Activated T-helper 2 cell treated with anti-CD3 and anti-CD28 coated beads, Interferon-gamma antibody, Interleukin-2, Interleukin-4, amounts not matched to agents 10 μg/mL and 5 μg/mL and 100 μg/mL, durations not matched to agents 14 hours and 24 hours and 36 hours (primary cell): ENCODE results near the gene KCND3. TPM values are rescaled to one million over a fixed set of nuclear protein-coding genes. Genes with fewer than 3 reads are reported as not detected.
"Not testable (repeated sequence)": the region's sequence is repeated elsewhere in the genome, so short reads cannot be mapped to it uniquely, and the experiment has no call there.

Source experiments
- DNase-seq: peaks from one replicate; pipeline ENCODE4 v3.0.0; 2021; ENCODE audit warnings: low spot score
- H3K27ac Mint-ChIP-seq: one replicate; pipeline ENCODE4 v1.8.0; 2021; ENCODE audit warnings: mixed read lengths
- H3K27me3 Mint-ChIP-seq: one replicate; pipeline ENCODE4 v1.8.0; 2021; ENCODE audit warnings: low read depth, mixed read lengths
- H3K36me3 Mint-ChIP-seq: one replicate; pipeline ENCODE4 v1.8.0; 2021; ENCODE audit warnings: low read depth, mixed read lengths
- H3K4me1 Mint-ChIP-seq: one replicate; pipeline ENCODE4 v1.8.0; 2021; ENCODE audit warnings: low read depth, mixed read lengths
- H3K4me3 Mint-ChIP-seq: one replicate; pipeline ENCODE4 v1.8.0; 2021; ENCODE audit warnings: low read depth, mild to moderate bottlenecking, moderate library complexity, mixed read lengths
- H3K9me3 Mint-ChIP-seq: one replicate; pipeline ENCODE4 v1.8.0; 2021; ENCODE audit warnings: mixed read lengths
- intact Hi-C: fragments of 100-400 bp; cut with micrococcal nuclease; formaldehyde crosslinking; loops from one replicate; pipeline ENCODE4 v1.15.1; 2023
- total RNA-seq: library from RNA; stranded (reverse); gene quantifications from 2 replicates; pipeline ENCODE4 v1.2.3, GENCODE V29; 2022

KCND3 gene
- total RNA-seq, 1 donor from 2014 or later = not detected

GRCh38 chr1:111751906-111752575 lies 237.4 kb downstream of the KCND3 start:
- DNase-seq = no peak
- Mint-ChIP-seq H3K27me3 (no peaks in the 10 kb centered on the region), H3K4me3 (no peak overlapping the region), H3K27ac (no peak overlapping the region), H3K9me3 (no peaks in the 10 kb centered on the region), H3K4me1 (peaks cover 35% of the 10 kb centered on the region), H3K36me3 (peaks cover 5% of the 10 kb centered on the region)
- intact Hi-C loops = no loop called here

- Mint-ChIP-seq H3K9me3 (no peaks in the 10 kb centered on the region), H3K27ac (no peak overlapping the region), H3K4me3 (no peak overlapping the region), H3K36me3 (no peaks in the 10 kb centered on the region), H3K27me3 (no peaks in the 10 kb centered on the region), H3K4me1 (peaks cover 32% of the 10 kb centered on the region)
- intact Hi-C loops = no loop called here
- no peak for DNase-seq
These were observed 238.6 kb downstream of the KCND3 start for GRCh38 chr1:111750856-111751255.

GRCh38 chr1:111749628-111750027 lies 239.8 kb downstream of the KCND3 start:
- Mint-ChIP-seq H3K4me3 (no peak overlapping the region), H3K27ac (peak overlapping the region; percentile 25), H3K27me3 (peaks cover 4% of the 10 kb centered on the region), H3K9me3 (no peaks in the 10 kb centered on the region), H3K4me1 (peaks cover 25% of the 10 kb centered on the region), H3K36me3 (no peaks in the 10 kb centered on the region)
- DNase-seq = no peak
- intact Hi-C loops = loop anchor here (10.0 kb wide), 1 partner anchor 1075 kb away; the partner anchor contains the start of gene KCNA3

- DNase-seq = no peak
- Mint-ChIP-seq H3K27ac (no peak overlapping the region), H3K4me1 (peaks cover 16% of the 10 kb centered on the region), H3K9me3 (no peaks in the 10 kb centered on the region), H3K27me3 (peaks cover 9% of the 10 kb centered on the region), H3K4me3 (no peak overlapping the region), H3K36me3 (no peaks in the 10 kb centered on the region)
- intact Hi-C loops = loop anchor here (1.0 to 10.0 kb wide), 2 partner anchors 267 to 1073 kb away; partner anchors contain the start of gene KCNA3
These were observed 241.5 kb downstream of the KCND3 start for GRCh38 chr1:111747947-111748346.

GRCh38 chr1:111747282-111747734 lies 242.2 kb downstream of the KCND3 start:
- H3K36me3 Mint-ChIP-seq = no peaks in the 10 kb centered on the region
- intact Hi-C loops = loop anchor here (1.0 to 10.0 kb wide), 2 partner anchors 266 to 1073 kb away; partner anchors contain the start of gene KCNA3
- H3K9me3 Mint-ChIP-seq = no peaks in the 10 kb centered on the region
- peak; percentile 66 for DNase-seq
- H3K4me1 Mint-ChIP-seq = peaks cover 16% of the 10 kb centered on the region
- no peak overlapping the region for H3K4me3 Mint-ChIP-seq
- H3K27ac Mint-ChIP-seq = no peak overlapping the region
- H3K27me3 Mint-ChIP-seq = peaks cover 13% of the 10 kb centered on the region

GRCh38 chr1:111746614-111746999 lies 242.9 kb downstream of the KCND3 start:
- Mint-ChIP-seq H3K27me3 (peaks cover 18% of the 10 kb centered on the region), H3K27ac (no peak overlapping the region), H3K9me3 (no peaks in the 10 kb centered on the region), H3K36me3 (no peaks in the 10 kb centered on the region), H3K4me3 (no peak overlapping the region), H3K4me1 (peaks cover 12% of the 10 kb centered on the region)
- intact Hi-C loops = loop anchor here (10.0 kb wide), 1 partner anchor 1072 kb away; the partner anchor contains the start of gene KCNA3
- peak; percentile 2 for DNase-seq

GRCh38 chr1:111745675-111746613 lies 243.5 kb downstream of the KCND3 start:
- Mint-ChIP-seq H3K36me3 (no peaks in the 10 kb centered on the region), H3K4me3 (no peak overlapping the region), H3K4me1 (peaks cover 12% of the 10 kb centered on the region), H3K27me3 (peaks cover 24% of the 10 kb centered on the region), H3K27ac (no peak overlapping the region), H3K9me3 (no peaks in the 10 kb centered on the region)
- DNase-seq = no peak
- intact Hi-C loops = loop anchor here (10.0 kb wide), 1 partner anchor 1071 kb away; the partner anchor contains the start of gene KCNA3

- DNase-seq = no peak
- H3K9me3 Mint-ChIP-seq = no peaks in the 10 kb centered on the region
- H3K4me1 Mint-ChIP-seq = peaks cover 19% of the 10 kb centered on the region
- no peaks in the 10 kb centered on the region for H3K36me3 Mint-ChIP-seq
- H3K27ac Mint-ChIP-seq = no peak overlapping the region
- intact Hi-C loops = loop anchor here (10.0 kb wide), 1 partner anchor 1069 kb away; the partner anchor contains the start of gene KCNA3
- H3K4me3 Mint-ChIP-seq = no peak overlapping the region
- peaks cover 34% of the 10 kb centered on the region for H3K27me3 Mint-ChIP-seq
These were observed 245.8 kb downstream of the KCND3 start for GRCh38 chr1:111743679-111744101.

GRCh38 chr1:111742938-111743549 lies 246.4 kb downstream of the KCND3 start:
- Mint-ChIP-seq H3K9me3 (no peaks in the 10 kb centered on the region), H3K36me3 (no peaks in the 10 kb centered on the region), H3K27me3 (peaks cover 34% of the 10 kb centered on the region), H3K4me3 (no peak overlapping the region), H3K4me1 (peaks cover 20% of the 10 kb centered on the region), H3K27ac (no peak overlapping the region)
- no peak for DNase-seq
- intact Hi-C loops = loop anchor here (10.0 kb wide), 1 partner anchor 1068 kb away; the partner anchor contains the start of gene KCNA3

GRCh38 chr1:111742292-111742691 lies 247.2 kb downstream of the KCND3 start:
- H3K4me1 Mint-ChIP-seq = peaks cover 24% of the 10 kb centered on the region
- H3K36me3 Mint-ChIP-seq, DNase-seq, H3K9me3 Mint-ChIP-seq, H3K27ac Mint-ChIP-seq, H3K4me3 Mint-ChIP-seq: not testable (repeated sequence)
- peaks cover 41% of the 10 kb centered on the region for H3K27me3 Mint-ChIP-seq
- intact Hi-C loops = loop anchor here (10.0 kb wide), 1 partner anchor 1067 kb away; the partner anchor contains the start of gene KCNA3

GRCh38 chr1:111739925-111740765 lies 249.3 kb downstream of the KCND3 start:
- peak overlapping the region; percentile 54 for H3K27ac Mint-ChIP-seq
- peak; percentile 38 for DNase-seq

More at GRCh38 chr1:111739925-111740765, 249.3 kb downstream of the KCND3 start:
- Mint-ChIP-seq H3K36me3 (no peaks in the 10 kb centered on the region), H3K27me3 (peaks cover 42% of the 10 kb centered on the region), H3K4me3 (peak overlapping the region; percentile 93), H3K9me3 (no peaks in the 10 kb centered on the region), H3K4me1 (peaks cover 16% of the 10 kb centered on the region)
- intact Hi-C loops = loop anchor here (1.0 to 10.0 kb wide), 5 partner anchors 15 to 1065 kb away; partner anchors contain the start of genes DDX20 and KCNA3
